Putamen (tissue), 1 donor: ENCODE measurements around the gene PDE1A.

Experiments
- DNase-seq: peaks from one replicate; pipeline ENCODE4 v3.0.0-alpha.2; 2016; ENCODE audit warnings: low spot score

Gene PDE1A

DNA sequence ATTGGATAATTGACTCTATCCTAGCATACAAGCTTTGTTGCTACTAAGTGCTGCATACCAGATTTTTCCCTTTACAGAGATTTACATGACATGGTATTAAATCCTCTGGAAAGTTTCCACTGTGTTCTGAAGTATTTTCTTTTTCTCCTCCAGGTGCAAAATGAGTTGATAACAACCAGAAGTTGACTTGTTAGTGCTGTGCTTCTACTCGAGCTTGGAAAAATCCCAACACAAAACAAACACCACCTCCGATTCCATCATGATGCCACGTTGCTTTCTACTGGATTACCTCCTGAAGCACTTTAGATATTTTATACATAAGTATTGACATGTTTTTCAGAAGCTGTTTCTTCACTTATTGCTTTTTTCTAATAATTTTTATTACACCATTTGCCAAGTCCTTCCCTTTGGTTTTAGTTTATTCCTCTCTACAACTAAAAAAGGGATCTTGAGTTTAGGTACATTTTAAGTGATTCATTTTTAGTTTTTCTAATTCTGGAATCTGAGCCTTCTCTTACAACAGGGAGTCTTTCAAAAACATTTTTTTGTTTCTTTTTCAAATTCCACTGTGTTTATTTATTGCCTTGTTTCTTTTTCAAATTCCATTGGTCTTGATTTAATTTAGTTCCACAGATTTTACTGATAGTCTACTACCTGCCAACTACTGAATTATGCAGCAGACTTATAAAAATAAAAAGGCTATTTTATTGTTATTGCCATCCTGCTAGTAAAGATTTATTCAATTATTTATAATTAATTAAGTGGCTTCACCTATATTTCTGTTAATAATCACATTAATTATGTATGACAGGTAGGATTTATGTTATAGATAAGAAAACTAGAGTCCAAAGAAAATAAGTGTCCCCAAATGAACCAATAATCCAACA lies 297.8 kb downstream of the PDE1A start:
- DNase-seq = no peak

DNA sequence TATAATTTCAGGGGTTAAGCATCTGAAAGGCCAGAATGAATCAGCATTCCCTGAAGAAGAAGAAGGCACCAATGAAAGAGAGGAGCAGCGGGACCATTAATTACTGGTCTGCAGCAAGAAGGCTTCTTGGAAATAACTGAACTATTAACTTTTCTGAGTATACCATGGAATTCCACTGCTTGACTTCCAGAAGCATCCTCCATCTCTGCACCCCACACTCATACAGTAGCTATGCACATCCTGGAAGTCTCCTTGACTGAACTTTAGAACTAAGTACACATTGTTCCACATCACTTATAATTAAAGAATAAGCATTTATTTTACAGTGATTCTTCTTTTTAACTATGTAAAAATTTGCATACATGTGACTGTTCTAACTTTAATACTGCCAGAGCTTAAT lies 309.6 kb downstream of the PDE1A start:
- no peak for DNase-seq

DNA sequence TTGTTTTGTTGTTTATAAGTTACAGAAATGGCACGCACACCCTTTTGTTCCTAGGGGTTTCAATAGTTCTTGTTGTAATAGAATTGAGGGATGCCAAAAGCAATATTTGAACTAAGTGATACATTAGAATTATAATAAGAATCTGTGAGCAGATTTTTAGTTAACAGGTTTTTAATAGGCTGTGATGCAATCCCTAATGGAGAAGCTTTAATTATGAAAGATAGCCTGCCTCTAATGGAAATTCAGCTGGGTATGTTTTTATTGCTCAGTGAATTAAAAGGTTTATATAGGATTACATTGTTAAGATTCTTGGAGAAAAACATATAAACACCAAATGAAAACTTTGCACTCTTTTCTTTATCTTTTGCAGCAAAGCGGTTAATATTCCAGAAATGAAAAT lies 310.1 kb downstream of the PDE1A start:
- no peak for DNase-seq

DNA sequence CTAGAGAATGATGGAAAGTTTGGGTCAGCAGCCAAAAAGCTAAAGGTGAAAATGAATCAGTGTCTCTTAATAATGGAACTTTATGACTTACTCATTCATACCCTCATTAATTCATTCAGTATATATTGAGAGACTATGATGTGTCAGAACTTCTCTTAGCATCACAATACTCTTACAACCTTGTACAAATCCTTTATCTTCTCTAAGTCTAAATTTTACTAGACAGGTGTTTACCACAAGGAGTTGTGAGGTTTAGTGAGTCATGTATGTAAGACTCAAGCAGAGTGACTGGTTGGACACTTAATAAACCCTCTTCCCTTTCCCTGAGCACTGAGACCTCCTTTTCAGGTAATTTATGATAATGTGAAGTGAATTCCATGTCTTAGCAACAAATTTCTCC lies 311.6 kb downstream of the PDE1A start:
- no peak for DNase-seq

DNA sequence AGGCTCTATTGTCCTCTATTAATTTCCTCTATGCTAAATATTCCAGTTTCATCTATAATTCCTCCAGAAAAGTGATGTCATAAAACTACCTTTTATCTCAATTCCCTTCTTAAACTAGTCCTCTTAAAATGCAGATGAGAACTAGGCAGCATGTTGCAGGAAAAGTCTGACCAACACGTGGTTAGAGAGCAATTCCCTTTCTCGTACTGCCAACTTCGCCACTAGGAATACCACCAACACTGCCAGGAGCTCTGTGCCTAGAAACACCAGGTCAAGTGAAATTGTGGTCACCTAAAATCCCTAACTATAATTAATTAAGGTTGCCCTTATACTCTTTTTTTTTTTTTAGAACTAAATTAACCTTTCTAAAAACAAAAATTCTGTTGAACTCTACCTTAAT lies 313.5 kb downstream of the PDE1A start:
- no peak for DNase-seq

DNA sequence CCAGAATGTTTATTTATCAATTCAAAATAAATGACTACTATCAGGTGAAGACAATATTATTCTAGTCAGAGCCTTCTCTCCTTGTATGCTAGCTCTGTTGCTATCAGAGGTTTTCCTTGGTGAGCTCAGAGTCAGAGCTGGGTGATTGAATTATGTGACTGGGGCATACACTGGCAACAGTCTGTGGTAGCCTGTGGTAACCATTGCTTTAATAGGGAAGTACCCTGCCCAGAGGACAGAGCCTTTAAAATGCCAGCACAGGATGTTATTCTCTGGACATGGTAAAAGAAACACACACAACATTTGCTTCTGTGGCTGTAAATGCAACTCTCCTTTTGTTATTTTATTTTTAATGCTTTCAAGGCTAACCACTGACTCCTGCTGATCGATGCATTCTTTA lies 316.5 kb downstream of the PDE1A start:
- no peak for DNase-seq

DNA sequence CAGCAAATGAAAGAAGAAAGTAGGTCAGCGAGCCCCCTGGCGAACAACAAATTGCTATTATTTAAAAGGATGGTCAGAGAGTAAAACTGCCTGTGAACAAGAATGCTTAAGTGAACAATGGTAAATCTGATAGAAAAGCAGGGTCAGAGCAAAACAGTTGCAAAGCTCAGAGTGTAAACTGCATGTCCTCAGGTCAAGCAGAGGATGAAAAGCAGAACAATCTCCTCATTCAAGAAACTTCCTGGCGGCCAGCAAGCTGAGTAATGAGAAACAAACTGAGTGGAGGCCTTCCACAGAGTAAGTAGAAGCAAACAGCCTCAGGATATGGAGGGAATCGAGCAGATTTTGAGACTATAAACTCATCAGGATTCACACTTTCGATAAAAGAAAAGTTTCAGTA lies 323.3 kb downstream of the PDE1A start:
- DNase-seq = no peak

DNA sequence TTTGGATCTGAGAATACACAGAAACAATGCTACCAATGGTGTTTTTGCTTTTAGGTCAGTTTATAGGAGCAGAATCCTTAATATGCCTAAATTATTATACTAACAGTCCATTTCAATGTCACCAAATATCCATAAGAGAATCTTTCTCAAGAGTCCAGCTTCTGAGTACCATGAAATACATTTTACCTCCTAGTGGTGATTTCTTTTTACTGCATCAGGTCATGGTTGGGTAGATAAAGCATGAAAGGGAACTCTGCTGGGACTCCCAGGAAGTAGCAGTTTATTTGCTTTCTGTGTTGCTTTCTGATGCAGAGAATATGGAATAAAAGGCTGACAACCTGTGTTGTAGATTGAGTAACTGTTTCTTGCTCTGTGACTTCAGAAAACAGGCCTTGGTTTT lies 325.6 kb downstream of the PDE1A start:
- DNase-seq = no peak

DNA sequence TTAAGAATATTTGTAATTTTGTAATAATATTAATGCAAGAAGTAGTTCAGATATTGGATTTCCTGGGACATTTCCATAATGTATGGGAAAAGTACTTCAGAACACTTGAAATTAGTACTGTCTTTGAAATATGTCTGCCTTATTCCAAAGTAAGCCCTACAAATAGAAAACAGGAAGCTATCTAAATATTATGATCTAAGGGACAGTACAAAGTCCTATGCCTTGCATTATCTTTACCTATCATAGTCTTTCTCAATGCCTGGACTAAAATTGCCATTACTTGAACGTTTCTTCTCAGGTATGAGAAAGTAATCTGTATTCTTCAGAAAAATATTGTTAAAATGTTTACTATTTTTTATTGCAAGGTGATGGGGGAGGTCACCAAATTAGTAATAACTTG lies 328.2 kb downstream of the PDE1A start:
- DNase-seq = no peak

DNA sequence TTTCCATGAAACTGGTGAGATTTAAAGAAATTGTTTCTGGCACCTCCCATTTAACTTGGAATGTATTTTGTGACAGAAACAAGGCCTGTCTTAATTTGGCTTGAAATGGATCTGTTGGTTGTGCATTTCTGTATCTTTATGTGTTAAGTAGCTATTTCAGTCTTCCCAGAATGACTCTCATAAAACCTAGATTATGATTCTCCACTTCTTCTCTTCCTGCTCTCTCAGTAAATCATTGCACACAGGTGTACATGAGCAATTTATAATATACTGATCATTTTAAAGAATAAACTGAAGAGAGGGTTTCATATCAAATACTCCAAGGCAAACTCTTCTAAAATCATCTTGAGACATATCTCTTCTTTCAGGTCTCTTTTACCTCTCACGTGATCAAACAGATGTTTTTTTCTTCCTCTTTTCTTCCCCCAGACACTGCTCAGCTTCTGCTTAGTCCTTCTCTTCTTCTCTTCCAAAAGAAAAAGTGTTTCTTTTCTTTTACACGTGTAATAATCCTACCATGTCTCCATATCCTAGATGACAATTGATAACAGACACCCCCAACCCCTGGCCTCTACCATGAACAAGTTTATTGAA lies 329.2 kb downstream of the PDE1A start:
- DNase-seq = no peak

DNA sequence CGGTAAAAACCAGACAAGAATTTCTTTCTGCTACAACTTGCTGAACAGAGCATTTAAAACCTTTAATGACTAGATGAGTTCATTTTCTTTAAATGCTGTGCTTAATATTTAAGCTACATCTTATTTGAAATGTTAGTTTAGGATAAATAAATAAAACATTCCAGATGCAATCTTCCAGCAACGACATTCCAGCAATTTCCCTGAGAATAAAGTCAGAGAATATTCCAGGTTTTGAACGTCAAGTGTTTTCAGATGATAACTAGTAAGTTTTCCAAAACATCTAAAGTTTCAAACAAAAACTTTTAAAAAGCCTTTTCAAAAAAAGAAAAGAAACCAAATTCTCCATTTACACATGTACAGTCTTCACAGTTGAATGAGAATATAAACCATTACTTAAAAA lies 336.4 kb downstream of the PDE1A start:
- no peak for DNase-seq
